SKM-1 treated with dmso at 0.1 percent for 144 hours (cell line): ENCODE measurements around the gene GPR107.

Experiments used
- DNase-seq: peaks from one replicate; lab custom pipeline; 2025; ENCODE audit not compliant: unreplicated experiment; lab: John Stamatoyannopoulos, UW

The GPR107 gene

GRCh38 chr9:130053109-130053503 is 600 bp upstream of the GPR107 start:
- no peak for DNase-seq

DNA sequence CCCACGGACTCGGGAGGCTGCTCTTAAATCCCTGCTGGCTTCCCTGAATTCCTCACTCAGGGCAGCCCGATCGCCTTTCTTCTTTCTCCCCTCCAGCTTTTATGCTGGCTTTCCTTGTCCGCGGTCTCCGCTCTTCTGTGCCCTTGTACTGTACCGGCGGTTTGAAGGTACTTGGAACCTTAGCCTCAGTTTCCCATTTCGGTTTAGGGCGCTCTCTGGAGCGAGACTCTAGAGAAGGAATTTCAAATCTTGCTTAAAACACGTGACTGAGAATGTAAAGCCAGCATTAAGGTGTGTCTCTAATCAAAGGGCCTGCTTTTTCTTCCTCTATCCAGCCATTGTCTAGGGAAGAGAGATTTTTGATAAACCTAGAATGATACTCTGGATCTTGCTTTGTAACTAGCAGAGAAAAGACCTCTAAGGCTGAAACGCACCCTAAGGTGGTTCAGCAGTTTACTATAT is 650 bp downstream of the GPR107 start:
- DNase-seq: no peak

- no peak for DNase-seq
Observed at GRCh38 chr9:130054820-130055219, 1.1 kb downstream of the GPR107 start.

GRCh38 chr9:130058154-130058553 is 4.4 kb downstream of the GPR107 start:
- DNase-seq: peak; percentile 21

DNA sequence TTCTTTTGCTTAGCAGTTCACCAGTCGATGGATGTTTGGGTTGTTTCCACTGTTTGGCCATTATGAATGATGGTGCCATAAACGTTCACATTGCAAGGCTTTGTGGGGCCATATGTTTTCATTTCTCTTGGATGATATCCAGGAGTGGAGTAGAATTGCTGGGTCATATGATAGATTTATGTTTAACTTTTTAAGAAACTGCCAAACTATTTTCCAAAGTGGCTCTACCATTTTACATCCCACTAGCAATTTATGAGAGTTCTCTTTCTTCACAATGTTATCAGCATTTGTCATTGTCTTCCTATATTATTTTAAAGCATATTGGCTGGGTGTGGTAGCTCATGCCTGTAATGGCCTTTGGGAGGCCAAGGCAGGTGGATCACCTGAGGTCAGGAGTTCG is 5.2 kb downstream of the GPR107 start:
- no peak for DNase-seq

DNA sequence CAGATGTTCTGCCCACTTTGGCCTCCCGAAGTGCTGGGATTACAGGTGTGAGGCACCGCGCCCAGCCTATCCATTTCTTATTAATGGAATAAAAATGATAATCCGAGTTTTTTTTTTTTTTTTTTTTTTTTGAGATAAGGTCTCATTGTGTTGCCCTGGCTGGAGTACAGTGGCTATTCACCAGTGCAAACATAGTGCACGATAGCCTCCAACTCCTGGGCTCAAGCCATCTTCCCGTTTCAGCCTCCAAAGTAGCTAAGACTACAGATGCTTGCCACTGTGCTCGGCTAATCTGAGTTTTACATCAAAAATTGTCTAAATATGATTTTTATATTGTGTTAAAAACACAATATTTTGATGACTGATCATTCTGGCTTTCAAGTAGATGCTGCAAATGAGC is 6.6 kb downstream of the GPR107 start:
- no peak for DNase-seq

DNA sequence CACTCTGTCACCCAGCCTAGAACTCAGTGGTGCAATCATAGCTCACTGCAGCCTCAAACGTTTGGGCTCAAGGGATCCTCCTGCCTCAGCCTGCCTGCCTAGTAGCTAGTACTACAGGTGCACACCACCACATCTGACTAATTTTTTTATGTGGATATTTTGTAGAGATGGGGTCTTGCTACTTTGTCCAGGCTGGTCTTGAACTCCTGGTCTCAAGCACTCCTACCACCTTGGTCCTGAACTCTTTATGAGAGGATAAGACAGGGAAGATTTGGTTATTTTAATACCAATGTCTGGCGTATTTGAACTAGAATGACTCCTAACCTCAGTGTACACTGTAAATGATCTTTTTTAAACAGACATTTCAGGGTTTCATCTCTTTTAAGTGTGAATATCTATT is 9.0 kb downstream of the GPR107 start:
- no peak for DNase-seq

GRCh38 chr9:130064621-130065020 is 10.9 kb downstream of the GPR107 start:
- DNase-seq: no peak

DNA sequence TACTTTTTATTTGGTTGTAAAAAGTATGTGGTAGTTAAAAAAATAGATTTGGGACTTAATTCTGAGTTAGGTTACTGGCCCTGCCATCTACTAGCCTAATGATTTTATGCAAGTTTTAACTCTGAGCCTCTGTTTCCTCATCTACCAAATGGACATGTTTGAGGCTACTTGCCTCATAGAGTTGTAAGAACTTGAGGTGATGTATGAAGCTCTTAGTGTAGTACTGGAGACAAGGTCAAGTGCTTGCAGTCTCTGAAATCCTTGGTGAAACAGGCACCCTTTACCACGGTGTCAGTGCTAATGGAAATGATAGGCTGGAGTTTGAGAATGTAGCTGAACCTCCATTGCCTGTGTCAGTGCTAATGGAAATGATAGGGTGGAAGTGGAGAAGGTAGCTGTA is 15.3 kb downstream of the GPR107 start:
- no peak for DNase-seq

DNA sequence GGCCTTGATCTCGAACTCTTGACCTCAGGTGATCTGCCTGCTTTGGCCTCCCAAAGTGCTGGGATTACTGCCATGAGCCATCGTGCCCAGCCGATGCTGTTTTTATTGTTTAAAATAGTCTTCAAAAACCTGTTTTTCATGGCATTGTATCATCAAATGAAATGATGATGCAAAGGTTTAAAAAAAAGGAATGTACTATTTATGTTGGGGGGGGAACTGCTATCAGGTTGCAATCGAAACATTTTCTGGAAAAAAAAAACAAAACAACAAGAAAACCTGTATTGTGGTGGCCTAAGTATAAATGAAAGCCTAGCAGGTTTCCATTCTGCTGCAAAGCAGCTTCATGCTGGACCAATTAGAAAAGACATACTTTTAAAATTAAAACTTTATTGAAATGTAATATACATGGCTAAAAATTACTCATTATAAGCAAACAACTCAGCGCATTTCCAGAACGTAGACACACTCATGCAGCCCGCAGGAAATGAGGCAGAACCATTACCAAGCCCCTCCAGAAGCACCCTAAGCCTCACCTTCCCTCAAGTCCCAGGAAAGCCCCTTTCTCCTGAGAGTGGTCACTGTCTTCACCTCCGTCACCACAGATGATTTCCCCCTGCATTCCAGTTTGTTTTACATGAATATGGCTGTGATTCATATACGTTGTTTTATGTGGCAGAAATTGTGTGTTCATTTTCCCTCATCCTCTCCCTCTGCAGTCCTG is 19.0 kb downstream of the GPR107 start:
- DNase-seq: no peak

DNA sequence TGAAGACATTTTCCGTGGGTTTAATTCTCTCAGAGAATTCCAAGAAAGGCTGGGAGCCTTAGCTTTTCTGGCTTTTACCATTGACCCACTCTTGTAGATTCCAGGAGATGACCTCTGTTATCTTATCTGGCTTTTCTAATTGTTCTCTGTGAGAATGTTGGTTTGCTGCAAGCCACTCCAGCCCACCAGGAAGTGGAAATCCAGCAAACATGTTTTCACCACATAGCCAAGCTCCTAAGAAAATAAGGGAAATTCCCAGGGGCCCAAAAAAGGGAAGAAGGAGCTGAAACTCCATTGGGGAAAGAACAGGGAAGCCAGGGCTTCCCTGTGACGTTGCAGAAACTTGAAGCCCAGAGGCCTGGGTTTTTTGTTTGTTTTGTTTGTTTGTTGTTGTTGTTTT is 19.7 kb downstream of the GPR107 start:
- no peak for DNase-seq

DNA sequence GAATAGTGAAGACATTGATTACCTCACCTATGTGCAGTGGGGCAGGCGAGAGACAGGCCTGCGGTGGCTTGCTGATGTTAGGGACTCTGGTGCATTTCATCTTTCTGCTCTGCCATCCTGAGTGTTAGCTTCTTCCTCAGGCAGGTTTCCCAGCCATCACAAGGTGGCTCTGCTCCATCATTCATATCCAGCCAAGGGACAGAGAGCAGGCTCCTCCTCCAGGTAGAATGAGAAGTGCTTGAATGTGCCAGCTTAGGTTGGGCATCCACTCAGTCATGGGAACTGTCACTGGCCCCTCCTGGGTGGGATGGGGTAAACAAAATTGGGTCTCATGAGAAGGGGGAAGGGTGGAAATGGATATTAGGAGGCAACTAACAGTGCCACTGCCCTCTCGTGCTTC is 24.8 kb downstream of the GPR107 start:
- DNase-seq: no peak

DNA sequence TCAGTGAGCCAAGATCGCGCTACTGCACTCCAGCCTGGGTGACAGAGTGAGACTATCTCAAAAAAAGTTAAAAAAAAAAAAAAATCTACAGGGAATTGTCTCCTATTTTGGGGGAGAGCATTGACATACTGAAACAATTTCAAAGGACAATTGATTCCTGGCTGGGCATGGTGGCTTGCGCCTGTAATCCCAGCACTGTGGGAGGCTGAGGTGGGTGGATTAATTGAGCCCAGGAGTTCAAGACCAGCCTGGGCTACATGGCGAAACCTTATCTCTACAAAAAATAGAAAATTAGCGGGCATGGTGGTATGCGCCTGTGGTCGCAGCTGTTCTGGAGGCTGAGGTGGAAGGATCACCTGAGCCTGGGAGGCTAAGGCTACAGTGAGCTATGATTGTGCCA is 30.6 kb downstream of the GPR107 start:
- DNase-seq: no peak

- no peak for DNase-seq
Observed at GRCh38 chr9:130088051-130088450, 34.3 kb downstream of the GPR107 start.

DNA sequence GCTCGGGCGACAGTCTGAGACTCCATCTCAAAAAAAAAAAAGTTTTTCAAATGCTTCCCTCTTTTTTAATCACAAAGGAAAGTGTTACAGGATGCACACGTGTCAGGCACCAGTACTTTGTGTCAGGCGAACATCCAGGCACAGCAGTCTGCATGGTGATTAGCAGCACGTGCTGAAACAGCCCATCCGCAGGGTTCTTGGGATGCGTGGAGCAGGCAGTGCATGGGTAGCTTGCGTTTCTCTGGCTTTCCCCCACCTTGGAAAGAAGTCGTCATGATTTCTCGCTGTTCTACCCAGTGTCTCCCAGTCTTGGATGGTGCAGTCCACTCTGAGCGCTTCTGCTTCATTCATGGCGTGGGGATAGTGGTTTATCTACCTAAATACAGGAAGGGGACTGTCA is 35.4 kb downstream of the GPR107 start:
- no peak for DNase-seq

GRCh38 chr9:130090915-130091314 is 37.2 kb downstream of the GPR107 start:
- no peak for DNase-seq

GRCh38 chr9:130092910-130093309 is 39.2 kb downstream of the GPR107 start:
- DNase-seq: no peak

DNA sequence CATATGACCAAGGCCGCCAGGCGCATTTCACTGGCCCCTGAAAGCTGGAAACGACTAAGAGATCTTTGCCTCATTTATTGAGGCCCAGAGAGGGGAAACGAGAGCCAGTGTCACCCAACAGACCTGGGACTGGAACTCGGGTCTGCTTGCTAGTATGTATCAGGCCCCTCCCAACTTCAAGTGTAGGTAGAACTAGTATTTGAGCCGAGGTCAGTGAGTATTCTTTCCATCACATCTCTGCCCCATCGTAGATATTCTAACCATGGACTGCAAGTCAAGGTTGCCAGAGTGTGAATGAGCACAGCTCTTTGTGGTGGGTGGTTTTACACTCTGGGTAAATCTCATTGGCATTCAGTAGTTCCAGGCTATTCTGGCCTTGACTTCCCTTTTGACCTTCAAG is 42.2 kb downstream of the GPR107 start:
- no peak for DNase-seq

DNA sequence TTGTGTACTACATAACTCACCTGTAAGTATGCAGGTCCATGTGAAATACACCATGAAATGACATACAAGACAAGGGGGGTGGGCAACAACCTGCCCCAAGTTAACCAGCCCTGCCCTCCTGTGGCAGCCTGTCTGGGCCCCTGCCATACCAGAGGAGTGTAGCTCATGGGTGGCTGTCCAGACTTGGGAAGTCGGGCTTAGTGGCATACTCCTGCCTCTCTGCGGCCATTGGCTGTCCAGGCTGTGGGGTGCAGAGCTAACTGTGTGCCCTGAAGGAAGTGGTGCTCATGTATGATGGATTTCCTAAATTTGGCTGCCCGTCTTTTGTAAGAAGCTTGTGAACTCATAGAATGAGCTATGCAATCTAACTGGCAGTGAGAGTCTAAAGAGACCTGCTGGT is 47.0 kb downstream of the GPR107 start:
- no peak for DNase-seq

DNA sequence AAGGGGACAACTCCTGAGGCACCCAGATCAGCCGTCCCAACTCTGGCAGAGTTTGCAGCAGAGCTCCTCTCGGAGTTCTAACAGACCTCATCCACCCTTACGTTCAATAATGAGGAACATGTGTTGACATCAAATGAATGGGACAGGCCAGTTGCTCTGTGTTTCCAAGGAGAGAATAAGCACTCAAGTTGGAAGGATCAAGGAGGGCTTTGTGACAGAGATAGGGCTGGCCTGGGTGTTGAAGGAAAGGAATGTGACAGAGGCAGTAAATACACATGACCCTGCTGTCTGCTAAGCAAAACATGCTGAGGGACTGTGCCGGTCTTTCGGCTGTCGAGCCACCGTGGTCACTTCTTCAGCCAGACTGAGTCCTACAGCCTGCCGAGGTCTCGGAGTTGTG is 48.2 kb downstream of the GPR107 start:
- no peak for DNase-seq

DNA sequence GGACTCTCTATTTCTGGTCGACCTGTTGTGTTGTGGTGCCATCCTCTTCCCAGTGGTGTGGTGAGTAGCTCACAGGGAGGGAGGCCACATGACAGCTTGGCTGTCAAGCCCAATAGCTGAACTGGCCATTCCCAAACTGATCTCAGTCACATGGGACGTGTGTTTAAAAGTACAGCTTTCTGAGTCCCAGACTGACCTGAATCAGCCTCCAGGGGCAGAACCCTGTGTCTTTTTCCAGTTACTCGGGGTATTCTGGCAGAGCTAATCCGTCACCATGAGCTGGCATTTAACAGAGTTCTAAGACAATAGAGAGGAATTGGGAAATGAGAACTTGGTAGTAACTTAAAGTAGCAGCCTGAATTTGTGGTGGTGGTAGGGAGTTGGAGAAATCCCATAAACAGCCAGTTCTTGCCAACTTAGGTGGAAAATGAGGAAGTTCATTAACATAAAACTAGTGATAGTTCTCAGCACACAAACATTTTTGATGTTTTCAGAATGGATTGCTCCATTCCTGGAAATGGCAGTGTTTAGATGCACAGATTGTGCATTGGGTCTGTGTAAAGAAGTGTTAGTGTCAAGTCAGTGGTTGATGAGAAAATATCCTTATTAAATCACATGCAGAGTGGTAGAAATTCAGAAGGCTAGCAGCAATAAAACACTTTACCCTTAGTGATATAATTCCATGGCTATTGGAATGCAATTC is 50.9 kb downstream of the GPR107 start:
- no peak for DNase-seq

DNA sequence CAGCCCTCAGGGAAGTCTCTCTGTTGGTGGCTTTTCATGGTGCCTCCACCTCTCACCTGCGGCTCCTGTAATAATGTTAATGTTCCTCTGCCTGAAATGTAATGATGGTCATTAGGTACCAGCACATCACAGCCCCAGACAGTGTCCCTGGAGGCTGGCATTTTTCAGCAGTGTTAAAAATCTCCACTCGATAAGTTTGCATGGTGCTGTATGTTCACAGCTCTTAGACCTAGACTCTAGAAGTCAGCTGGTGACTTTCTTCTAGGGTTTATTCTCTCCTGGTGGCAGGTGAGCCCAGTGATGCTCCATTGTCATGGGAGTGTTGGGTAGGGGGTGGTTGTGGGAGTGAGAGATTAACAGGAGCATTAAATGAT is 53.1 kb downstream of the GPR107 start:
- DNase-seq: no peak
